Uterus (tissue), 4 donors: ENCODE measurements around the gene ZBTB7C. TPM values are rescaled to one million over a fixed set of nuclear protein-coding genes. Genes with fewer than 3 reads are reported as not detected.

Experiments
- DNase-seq, 2 donors: peaks; one replicate each; pipeline ENCODE4 v3.0.0-alpha.2; 2019 to 2020
- H3K27ac ChIP-seq, 2 donors: fragments of 200-600 bp; sonication (generic); 1 replicate in 1 of 2; 2 replicates in 1 of 2; pipeline ENCODE4 v1.5.1; 2016 to 2018
- H3K27me3 ChIP-seq, 2 donors: fragments of 200-600 bp; sonication (generic); one replicate each; pipeline ENCODE4 v1.5.1; 2018 to 2019; ENCODE audit warnings: control low read depth in 1 of 2
- H3K36me3 ChIP-seq, 2 donors: fragments of 200-600 bp; sonication (generic); one replicate each; pipeline ENCODE4 v1.5.1; 2019; ENCODE audit warnings: control low read depth in 1 of 2
- H3K4me1 ChIP-seq, 2 donors: fragments of 200-600 bp; sonication (generic); one replicate each; pipeline ENCODE4 v1.5.1; 2018 to 2019; ENCODE audit warnings: control low read depth in 1 of 2
- H3K4me3 ChIP-seq, 2 donors: fragments of 200-600 bp; sonication (generic); 1 replicate in 1 of 2; 2 replicates in 1 of 2; pipeline ENCODE4 v1.5.1; 2018 to 2019; ENCODE audit warnings: mild to moderate bottlenecking in 1 of 2
- H3K9me3 ChIP-seq, 2 donors: fragments of 200-600 bp; sonication (generic); one replicate each; pipeline ENCODE4 v1.5.1; 2019; ENCODE audit warnings: control low read depth in 1 of 2
- CTCF ChIP-seq, 4 experiments: fragments of 200-600 bp in 2 of 4; fragments of 450-650 bp in 2 of 4; sonication (generic) in 2 of 4; IDR thresholded peaks; one replicate each; pipeline ENCODE4 v1.5.1; 2016 to 2019; ENCODE audit warnings: antibody characterized with exemption in 4 of 4, mild to moderate bottlenecking in 2 of 4, moderate library complexity in 1 of 4
- POLR2A ChIP-seq, 2 donors: fragments of 450-650 bp; IDR thresholded peaks; one replicate each; pipeline ENCODE4 v1.6.1; 2016; ENCODE audit warnings: antibody characterized with exemption in 2 of 2, mild to moderate bottlenecking in 1 of 2, moderate library complexity in 1 of 2
- intact Hi-C: fragments of 100-400 bp; cut with DNase I; formaldehyde crosslinking; loops from one replicate; pipeline ENCODE4 v1.15.1; 2023; ENCODE audit warnings: low total_unique reads
- total RNA-seq, 4 donors: library from RNA; depleted of rRNA in 3 of 4; stranded (reverse); fragments of >200 nt in 3 of 4; gene quantifications; one replicate each; pipeline versions ENCODE4 v1.1.0 to v1.2.4, GENCODE V29; 2014 to 2023
- donor health status: DM: yes; HTN: yes; CAD: no.

The ZBTB7C gene
- total RNA-seq, 4 donors from 2014 or later: 1.0 to 11.2 (median 7.9) TPM

GRCh38 chr18:48127606-48128005, 281.6 kb downstream of the ZBTB7C start:
- no peak overlapping the region for H3K27ac ChIP-seq
- H3K27me3 ChIP-seq: no peaks in the 10 kb centered on the region
- DNase-seq: no peak
- H3K36me3 ChIP-seq: no peaks in the 10 kb centered on the region
- no peak for TF ChIP-seq POLR2A (IDR thresholded peaks at IDR 0.05)
- no peak for TF ChIP-seq CTCF (IDR thresholded peaks at IDR 0.05)
- intact Hi-C loops: no loop called here
- H3K9me3 ChIP-seq: no peaks in the 10 kb centered on the region
- no peak overlapping the region for H3K4me3 ChIP-seq
- peaks cover 0 to 5% of the 10 kb centered on the region in 2 donors for H3K4me1 ChIP-seq

- Histone ChIP-seq H3K27me3 (no peaks in the 10 kb centered on the region), H3K4me3 (no peak overlapping the region), H3K9me3 (no peaks in the 10 kb centered on the region), H3K27ac (no peak overlapping the region), H3K36me3 (no peaks in the 10 kb centered on the region), H3K4me1 (peaks cover 0 to 5% of the 10 kb centered on the region in 2 donors)
- intact Hi-C loops: no loop called here
- TF ChIP-seq CTCF (IDR thresholded peaks at IDR 0.05): no peak
- TF ChIP-seq POLR2A (IDR thresholded peaks at IDR 0.05): no peak
- no peak for DNase-seq
Observed at GRCh38 chr18:48126240-48126639, 282.9 kb downstream of the ZBTB7C start.

GRCh38 chr18:48125724-48126123, 283.5 kb downstream of the ZBTB7C start:
- intact Hi-C loops: no loop called here
- TF ChIP-seq CTCF (IDR thresholded peaks at IDR 0.05) (no peak), POLR2A (IDR thresholded peaks at IDR 0.05) (no peak)
- H3K9me3 ChIP-seq: no peaks in the 10 kb centered on the region
- H3K27me3 ChIP-seq: no peaks in the 10 kb centered on the region
- H3K4me3 ChIP-seq: no peak overlapping the region
- peaks cover 0 to 5% of the 10 kb centered on the region in 2 donors for H3K4me1 ChIP-seq
- no peak overlapping the region for H3K27ac ChIP-seq
- DNase-seq: no peak
- H3K36me3 ChIP-seq: no peaks in the 10 kb centered on the region

- DNase-seq: no peak
- H3K27me3 ChIP-seq: no peaks in the 10 kb centered on the region
- H3K4me1 ChIP-seq: peaks cover 0 to 5% of the 10 kb centered on the region in 2 donors
- no peak overlapping the region for H3K27ac ChIP-seq
- H3K36me3 ChIP-seq: no peaks in the 10 kb centered on the region
- intact Hi-C loops: no loop called here
- no peak overlapping the region for H3K4me3 ChIP-seq
- TF ChIP-seq POLR2A (IDR thresholded peaks at IDR 0.05) (no peak), CTCF (IDR thresholded peaks at IDR 0.05) (no peak)
- H3K9me3 ChIP-seq: no peaks in the 10 kb centered on the region
Observed at GRCh38 chr18:48124857-48125626, 284.1 kb downstream of the ZBTB7C start.

GRCh38 chr18:48123941-48124340, 285.2 kb downstream of the ZBTB7C start:
- no peaks in the 10 kb centered on the region for H3K27me3 ChIP-seq
- no peak overlapping the region for H3K4me3 ChIP-seq
- no peak for DNase-seq
- intact Hi-C loops: no loop called here
- H3K9me3 ChIP-seq: no peaks in the 10 kb centered on the region
- no peaks in the 10 kb centered on the region for H3K36me3 ChIP-seq
- no peak overlapping the region for H3K27ac ChIP-seq
- H3K4me1 ChIP-seq: peaks cover 0 to 5% of the 10 kb centered on the region in 2 donors
- no peak for TF ChIP-seq POLR2A (IDR thresholded peaks at IDR 0.05)
- no peak for TF ChIP-seq CTCF (IDR thresholded peaks at IDR 0.05)
